SHP77 (cell line): ENCODE measurements around the gene PTPRE.
"Not testable (repeated sequence)": the region's sequence is repeated elsewhere in the genome, so short reads cannot be mapped to it uniquely, and the experiment has no call there.

ENCODE experiments used
- DNase-seq, 2 experiments: peaks; one replicate each; lab custom pipeline; 2025; lab: John Stamatoyannopoulos, UW

The PTPRE gene

GRCh38 chr10:128072941-128073645, 166.2 kb downstream of the PTPRE start:
- DNase-seq = no peak

GRCh38 chr10:128073890-128074289, 167.0 kb downstream of the PTPRE start:
- DNase-seq = no peak

DNA sequence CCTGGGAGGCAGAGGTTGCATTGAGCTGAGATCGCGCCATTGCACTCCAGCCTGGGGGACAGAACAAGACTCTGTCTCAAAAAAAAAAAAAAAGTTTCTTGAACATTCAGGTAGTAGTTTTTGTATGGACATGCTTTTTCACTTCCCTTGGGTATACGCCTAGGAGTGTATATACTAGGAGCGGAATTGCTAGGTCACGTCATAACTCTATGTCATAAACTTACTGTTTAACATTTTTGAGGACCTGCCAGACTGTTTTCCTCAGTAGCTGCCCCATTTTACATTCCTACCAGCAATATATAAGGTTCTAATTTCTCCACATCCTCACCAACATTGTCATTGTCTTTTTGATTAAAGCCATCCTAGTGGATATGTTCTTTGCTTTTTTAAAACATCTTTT, 167.7 kb downstream of the PTPRE start:
- DNase-seq = no peak

DNA sequence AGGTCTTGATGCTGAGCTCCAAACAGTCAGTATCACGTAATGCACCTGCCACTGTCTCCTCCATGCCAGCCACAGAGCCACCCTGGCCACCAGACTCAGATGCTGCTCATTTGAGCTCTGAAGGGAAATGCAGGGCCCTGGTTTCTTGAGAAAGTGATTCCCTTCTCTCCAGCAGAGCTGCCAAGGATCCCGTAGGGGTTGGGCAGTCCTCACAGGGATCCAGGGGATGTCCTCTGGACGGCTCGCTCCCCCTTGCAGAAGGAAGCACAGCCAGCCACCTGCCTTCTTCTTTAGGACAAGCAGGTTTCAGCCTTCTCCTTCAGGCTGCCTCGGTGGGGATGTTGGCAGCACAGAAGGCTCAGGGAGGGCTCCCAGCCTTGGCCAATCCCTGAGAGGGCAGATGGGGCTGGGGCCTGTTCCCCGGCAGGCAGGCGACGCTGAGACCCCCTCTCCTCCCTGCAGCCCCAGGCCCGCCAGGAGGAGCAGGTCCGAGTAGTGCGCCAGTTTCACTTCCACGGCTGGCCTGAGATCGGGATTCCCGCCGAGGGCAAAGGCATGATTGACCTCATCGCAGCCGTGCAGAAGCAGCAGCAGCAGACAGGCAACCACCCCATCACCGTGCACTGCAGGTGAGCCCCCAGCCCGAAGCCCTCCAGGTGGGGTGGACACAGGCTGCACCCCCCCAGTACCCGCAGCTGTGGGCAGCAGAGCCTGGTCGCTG, 170.4 kb downstream of the PTPRE start:
- DNase-seq = no peak

DNA sequence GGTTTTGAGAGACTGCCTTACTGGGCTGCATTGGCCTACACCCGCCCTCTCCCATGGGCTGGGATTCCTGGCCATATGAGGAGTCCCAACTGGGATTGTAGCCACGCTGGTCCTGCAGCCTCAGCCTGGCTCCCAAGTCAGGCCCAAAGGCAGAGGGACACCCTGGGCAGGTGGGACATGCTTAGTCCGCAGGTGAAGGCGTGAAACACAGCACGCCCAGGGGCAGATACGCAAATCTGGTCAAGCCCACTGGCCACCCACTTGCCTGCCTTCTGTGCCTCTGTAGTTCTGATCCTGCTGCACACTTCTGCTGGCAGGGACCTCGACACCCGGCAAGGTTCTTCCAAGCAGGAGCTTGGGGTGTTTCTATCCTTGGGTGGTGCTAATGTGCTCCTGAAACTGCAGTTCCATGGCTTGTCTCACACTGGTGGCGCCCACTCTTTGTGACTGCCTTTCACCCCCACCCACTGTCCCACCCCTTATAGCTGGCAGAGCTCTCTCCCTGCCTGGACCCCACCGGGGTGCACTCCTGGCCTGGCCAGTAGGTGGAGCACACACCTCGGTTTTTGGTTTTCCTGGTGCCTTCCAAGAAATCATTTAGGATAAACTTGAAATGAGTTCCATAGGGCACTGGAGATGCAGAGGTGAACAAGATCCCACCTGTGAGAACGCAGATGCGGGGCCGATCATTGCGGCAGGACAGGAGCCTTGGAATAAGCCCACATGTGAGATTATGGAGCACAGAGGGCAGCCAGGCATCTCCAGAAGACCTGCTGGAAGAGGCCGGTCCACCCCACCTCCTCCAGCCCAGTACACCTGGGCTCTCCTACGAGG, 171.4 kb downstream of the PTPRE start:
- peak in 1 of 2 experiments; percentile 6 for DNase-seq

GRCh38 chr10:128080231-128080630, 173.3 kb downstream of the PTPRE start:
- DNase-seq = no peak

DNA sequence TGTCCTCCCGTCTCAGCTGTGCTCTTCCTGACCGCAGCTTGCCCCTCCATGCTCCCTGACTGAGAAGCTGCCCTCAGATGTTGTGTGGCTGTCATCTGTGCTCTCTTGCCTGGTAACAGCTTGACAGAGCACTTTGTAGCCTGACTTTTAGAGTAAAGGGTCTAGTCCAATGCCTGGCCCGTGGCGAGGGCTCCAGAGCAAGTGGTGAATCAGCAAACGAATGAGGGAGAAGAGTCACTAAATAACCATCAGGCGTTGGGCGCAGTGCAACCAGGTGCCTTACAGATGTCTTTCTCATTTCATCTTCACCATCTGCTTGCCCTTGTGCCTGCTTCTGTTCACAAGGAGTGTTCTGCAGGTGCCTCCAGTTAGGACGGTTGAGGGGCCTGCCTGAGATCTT, 173.7 kb downstream of the PTPRE start:
- no peak for DNase-seq

GRCh38 chr10:128081222-128081621, 174.3 kb downstream of the PTPRE start:
- no peak for DNase-seq

DNA sequence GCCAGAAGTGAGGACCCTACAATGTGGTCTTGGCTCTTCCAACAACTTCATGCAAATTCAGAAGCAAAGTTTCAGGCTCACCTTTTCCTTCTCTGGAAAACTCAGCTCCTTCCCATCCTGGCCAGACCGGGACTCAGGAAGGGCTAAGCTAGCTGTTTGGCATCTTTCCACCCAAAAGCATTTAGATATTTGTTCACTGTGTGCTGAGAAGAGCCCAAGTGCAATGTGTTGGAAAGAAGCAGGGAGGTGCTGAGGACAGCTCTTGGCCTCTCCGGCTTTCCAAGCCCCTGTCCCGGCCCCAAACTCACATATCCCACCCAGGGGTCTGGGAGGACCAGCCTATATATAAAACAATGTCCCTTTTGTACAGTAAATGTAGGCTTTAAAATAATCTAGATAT, 174.8 kb downstream of the PTPRE start:
- DNase-seq = no peak

GRCh38 chr10:128083191-128083895, 176.4 kb downstream of the PTPRE start:
- DNase-seq = no peak

DNA sequence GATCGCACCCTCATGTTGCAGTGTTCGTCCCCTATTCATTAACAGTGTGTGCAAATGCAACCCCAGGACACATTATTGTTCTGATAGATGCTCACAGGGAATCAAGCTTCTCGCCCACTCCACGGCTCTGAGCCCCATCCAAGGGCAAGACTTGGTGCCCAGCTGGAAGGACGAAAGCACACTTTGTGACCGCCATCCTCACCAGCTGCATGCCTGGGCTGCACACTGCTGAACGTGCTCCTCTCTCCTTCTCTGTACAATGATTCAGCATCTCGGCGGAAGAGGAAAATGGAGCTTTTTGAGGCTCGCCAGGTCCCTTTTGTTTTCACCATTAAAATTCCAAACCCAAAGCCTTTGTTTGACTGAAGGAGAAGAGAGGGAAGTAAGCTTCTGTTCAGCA, 177.5 kb downstream of the PTPRE start:
- no peak for DNase-seq

GRCh38 chr10:128084991-128085390, 178.1 kb downstream of the PTPRE start:
- no peak for DNase-seq

DNA sequence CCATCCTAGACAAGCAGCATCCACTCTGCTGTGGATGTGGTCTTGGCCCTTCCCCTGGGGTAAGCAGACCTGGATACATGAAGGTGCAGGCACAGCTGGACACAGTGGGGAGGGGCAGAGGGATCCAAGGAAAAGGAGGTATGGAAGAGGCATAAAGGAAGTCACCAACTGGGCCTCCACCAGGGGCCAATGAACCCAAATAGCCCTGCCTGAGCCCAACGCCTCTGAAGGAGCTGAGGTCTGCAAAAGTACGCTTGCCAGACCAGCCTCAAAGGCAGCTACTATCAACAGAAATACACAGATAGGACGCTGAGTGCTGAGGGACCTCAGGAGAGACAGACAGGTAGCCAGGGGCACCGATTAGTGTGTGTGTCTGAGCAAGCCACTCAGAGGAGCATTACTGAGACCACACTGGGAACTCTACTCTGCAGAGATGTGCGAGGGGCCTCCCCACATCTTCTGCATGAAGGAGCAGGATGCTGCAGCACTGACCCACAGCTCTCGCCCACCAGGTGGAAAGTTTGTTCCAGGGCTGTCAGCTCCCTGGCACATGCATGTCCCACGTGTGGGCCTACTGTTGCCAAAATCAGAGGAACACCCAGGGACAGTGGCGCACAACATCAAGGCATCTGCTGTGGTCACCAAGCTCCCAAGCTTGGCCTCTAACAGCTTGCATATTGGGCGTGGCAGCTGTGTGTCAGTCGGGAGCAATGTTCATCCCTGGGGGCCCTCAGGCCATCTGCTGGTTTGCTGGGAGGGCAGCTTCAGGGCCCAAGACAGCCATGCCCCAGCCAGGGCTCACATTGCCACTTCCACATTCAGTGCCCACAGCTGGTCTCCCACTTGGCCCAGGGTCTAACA, 179.3 kb downstream of the PTPRE start:
- DNase-seq = no peak

DNA sequence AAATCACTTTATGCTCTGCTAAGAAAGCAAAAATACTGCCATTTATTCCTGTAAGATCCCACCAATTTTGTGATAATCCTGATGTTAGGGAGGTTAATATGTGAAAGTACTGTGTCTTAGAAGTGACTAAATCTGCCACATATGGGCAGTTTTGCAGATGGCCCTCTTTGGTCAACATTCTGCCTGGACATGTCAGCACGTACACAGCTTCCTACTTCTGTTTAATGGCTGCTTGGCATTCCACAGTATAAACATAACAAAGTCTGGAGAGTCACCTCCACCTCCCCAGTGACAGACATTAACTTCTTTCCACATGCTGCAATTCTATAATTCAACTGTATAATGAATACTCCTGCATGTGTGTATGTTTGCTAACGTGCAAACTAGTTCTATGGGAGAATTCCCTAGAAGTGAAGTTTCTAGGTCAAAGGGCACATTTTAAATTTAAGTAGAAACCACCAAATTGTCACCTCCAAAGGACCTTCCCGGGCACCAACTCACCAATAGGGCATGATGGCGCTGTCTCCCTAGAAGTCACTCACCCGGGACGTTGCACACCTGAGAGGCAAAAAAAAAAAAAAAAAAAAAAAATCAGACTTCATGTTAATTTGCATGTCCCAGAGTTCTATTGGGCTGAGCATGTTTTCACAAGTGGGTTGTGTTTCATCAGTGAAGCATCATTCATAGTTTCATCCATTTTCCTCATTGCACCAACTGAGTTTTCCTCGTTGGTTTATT, 180.4 kb downstream of the PTPRE start:
- no peak for DNase-seq

DNA sequence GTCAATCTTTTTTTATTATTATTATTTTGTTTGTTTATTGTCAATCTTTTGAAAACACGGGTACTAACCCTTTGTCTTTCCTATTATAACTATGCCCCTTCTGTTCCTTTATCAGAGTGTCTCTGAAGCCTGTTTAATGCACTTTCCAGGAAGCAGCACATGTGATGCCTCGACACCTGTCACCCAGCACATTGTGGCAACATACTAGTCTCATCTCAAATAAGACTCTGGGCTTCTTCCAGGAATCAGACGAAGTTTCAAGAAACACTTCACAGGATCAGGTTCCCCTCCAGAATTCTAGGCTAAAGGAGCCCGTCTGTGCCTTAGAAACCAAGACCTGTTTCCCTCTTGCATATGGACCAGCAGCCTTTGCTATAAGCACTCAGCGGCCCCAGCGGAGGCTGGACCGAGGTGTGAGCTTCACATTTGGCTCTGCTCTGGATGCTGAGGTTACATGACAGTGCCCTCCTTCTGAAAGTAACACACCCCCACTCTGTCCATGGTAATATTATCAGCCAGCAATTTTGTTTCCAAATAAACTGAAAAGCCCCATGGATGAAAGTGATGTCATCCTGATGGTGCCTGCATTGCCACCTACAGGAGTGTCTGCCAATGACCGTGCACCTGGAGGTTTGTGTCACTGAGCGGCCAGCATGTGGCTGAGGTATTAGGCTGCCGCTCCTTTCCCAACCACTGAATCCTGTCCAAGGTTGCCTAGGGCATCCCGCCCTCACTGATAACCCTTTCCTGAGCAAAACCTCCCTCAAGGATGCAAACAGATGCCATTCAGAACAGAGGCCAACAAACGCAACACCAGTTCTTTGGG, 181.2 kb downstream of the PTPRE start:
- DNase-seq = peak; percentile 8 to 35

GRCh38 chr10:128091636-128092210, 184.8 kb downstream of the PTPRE start:
- DNase-seq = no peak

DNA sequence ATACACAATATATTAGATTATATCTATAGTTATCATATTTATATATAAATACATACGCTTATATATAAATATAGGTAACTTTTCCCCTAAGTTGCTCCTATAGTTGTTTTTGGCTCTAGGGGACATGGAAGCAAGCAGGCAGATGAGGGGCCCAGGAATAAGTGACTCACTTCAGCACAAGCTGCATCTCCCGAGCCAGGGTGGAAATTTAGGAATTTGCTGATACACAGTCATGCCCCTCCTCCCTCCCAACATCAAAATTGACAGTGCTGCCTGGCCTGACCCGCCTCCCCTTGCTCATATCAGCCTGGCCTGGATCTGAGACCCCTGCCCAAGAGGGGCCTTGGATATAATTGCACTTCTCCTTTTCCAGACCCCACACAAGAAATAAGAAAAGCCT, 185.6 kb downstream of the PTPRE start:
- no peak for DNase-seq

DNA sequence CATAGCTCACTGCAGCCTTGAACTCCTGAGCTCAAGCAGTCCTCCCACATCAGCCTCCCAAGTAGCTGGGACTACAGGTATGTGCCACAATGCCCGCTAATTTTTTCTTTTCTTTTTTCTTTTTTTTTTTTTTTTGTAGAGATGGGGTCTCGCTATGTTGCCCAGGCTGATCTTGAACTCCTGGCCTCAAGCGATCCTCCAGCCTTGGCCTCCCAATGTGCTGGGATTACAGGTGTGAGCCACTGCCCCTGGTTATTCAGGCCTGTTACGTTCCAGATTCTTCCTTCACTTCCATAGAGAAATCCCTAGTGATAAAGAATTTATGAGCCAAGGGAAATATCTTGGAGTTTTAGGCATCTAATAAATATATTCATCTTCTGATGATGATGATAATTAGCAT, 187.7 kb downstream of the PTPRE start:
- not testable (repeated sequence) for DNase-seq
